Nephron (organoid): ENCODE data around the gene OXLD1.

ENCODE experiments used
- H3K27ac Mint-ChIP-seq, 3 experiments: 2 replicates each; pipeline ENCODE4 v1.8.0; 2020; ENCODE audit warnings: mixed read lengths in 3 of 3, mild to moderate bottlenecking in 2 of 3, moderate library complexity in 1 of 3
- H3K27me3 Mint-ChIP-seq: 2 replicates; pipeline ENCODE4 v1.8.0; 2021; ENCODE audit warnings: low read depth, mild to moderate bottlenecking, moderate library complexity, mixed read lengths
- H3K36me3 Mint-ChIP-seq: 2 replicates; pipeline ENCODE4 v1.8.0; 2020; ENCODE audit warnings: low read depth, mixed read lengths
- H3K4me1 Mint-ChIP-seq: 2 replicates; pipeline ENCODE4 v1.8.0; 2020; ENCODE audit warnings: mixed read lengths
- H3K4me3 Mint-ChIP-seq, 3 experiments: 2 replicates each; pipeline ENCODE4 v1.8.0; 2020; ENCODE audit warnings: mild to moderate bottlenecking in 3 of 3, mixed read lengths in 3 of 3, moderate library complexity in 2 of 3
- H3K9me3 Mint-ChIP-seq: 2 replicates; pipeline ENCODE4 v1.8.0; 2020; ENCODE audit warnings: mixed read lengths
- TF ChIP-seq, protein P1 (sequence below), 3 experiments: fragments of 200-600 bp; sonication (generic); IDR thresholded peaks; one replicate each; pipeline ENCODE4 v1.5.0; 2021; ENCODE audit warnings: antibody characterized with exemption in 3 of 3; ENCODE audit not compliant: unreplicated experiment in 3 of 3

Gene OXLD1

GRCh38 chr17:81695211-81695610 lies 28.8 kb upstream of the OXLD1 start:
- Mint-ChIP-seq H3K27me3 (no peaks in the 10 kb centered on the region), H3K9me3 (no peaks in the 10 kb centered on the region), H3K4me1 (no peaks in the 10 kb centered on the region), H3K27ac (no peak overlapping the region), H3K36me3 (peaks cover 41% of the 10 kb centered on the region), H3K4me3 (no peak overlapping the region)
- TF ChIP-seq, protein P1, sequence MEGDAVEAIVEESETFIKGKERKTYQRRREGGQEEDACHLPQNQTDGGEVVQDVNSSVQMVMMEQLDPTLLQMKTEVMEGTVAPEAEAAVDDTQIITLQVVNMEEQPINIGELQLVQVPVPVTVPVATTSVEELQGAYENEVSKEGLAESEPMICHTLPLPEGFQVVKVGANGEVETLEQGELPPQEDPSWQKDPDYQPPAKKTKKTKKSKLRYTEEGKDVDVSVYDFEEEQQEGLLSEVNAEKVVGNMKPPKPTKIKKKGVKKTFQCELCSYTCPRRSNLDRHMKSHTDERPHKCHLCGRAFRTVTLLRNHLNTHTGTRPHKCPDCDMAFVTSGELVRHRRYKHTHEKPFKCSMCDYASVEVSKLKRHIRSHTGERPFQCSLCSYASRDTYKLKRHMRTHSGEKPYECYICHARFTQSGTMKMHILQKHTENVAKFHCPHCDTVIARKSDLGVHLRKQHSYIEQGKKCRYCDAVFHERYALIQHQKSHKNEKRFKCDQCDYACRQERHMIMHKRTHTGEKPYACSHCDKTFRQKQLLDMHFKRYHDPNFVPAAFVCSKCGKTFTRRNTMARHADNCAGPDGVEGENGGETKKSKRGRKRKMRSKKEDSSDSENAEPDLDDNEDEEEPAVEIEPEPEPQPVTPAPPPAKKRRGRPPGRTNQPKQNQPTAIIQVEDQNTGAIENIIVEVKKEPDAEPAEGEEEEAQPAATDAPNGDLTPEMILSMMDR (IDR thresholded peaks at IDR 0.05; ENCODE audit: unreplicated experiment in 3 of 3): no peak

DNA sequence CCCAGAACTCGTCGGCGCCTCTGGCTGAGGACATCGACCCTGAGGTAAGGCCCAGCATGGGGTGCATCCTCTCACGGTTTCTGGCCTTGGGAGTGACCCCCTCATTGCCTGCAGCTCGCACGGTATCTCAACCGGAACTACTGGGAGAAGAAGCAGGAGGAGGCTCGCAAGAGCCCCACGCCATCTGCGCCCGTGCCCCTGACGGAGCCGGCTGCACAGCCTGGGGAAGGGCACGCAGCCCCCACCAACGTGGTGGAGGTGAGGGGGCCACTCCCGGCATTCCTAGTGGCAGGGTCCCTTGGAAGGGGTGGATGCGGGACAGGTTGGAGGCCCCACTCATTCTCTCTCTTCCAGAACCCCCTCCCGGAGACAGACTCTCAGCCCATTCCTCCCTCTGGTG lies 28.4 kb upstream of the OXLD1 start:
- no peaks in the 10 kb centered on the region for H3K9me3 Mint-ChIP-seq
- H3K27ac Mint-ChIP-seq: no peak overlapping the region
- TF ChIP-seq, protein P1 (IDR thresholded peaks at IDR 0.05; ENCODE audit: unreplicated experiment in 3 of 3): no peak
- H3K4me3 Mint-ChIP-seq: no peak overlapping the region
- H3K36me3 Mint-ChIP-seq: peaks cover 45% of the 10 kb centered on the region
- no peaks in the 10 kb centered on the region for H3K27me3 Mint-ChIP-seq
- no peaks in the 10 kb centered on the region for H3K4me1 Mint-ChIP-seq

GRCh38 chr17:81693509-81694210 lies 27.3 kb upstream of the OXLD1 start:
- no peak overlapping the region for H3K27ac Mint-ChIP-seq
- TF ChIP-seq, protein P1 (IDR thresholded peaks at IDR 0.05; ENCODE audit: unreplicated experiment in 3 of 3): no peak
- no peaks in the 10 kb centered on the region for H3K9me3 Mint-ChIP-seq
- peaks cover 46% of the 10 kb centered on the region for H3K36me3 Mint-ChIP-seq
- H3K27me3 Mint-ChIP-seq: no peaks in the 10 kb centered on the region
- no peak overlapping the region for H3K4me3 Mint-ChIP-seq
- no peaks in the 10 kb centered on the region for H3K4me1 Mint-ChIP-seq

DNA sequence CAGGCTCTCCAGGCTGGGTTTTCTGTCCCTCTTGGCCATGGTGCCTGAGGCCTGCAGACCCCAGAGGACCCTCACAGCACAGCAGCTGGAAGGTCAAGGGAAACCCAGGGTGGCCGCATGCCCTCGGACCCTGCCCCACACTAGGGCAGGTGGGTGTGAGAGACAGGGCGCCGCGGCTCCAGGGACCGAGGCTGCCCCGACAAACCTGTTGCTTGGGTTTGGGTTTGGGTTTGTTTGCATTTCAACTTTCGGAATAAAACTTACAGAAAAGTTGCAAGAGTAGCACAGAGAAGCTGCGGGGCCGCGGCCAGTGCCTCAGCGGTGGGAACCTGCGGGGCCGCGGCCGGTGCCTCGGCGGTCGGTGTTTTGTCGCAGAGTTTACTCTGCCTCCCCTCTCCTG lies 25.2 kb upstream of the OXLD1 start:
- no peak overlapping the region for H3K4me3 Mint-ChIP-seq
- no peaks in the 10 kb centered on the region for H3K9me3 Mint-ChIP-seq
- H3K27ac Mint-ChIP-seq: no peak overlapping the region
- TF ChIP-seq, protein P1 (IDR thresholded peaks at IDR 0.05; ENCODE audit: unreplicated experiment in 3 of 3): no peak
- peaks cover 36% of the 10 kb centered on the region for H3K36me3 Mint-ChIP-seq
- no peaks in the 10 kb centered on the region for H3K27me3 Mint-ChIP-seq
- no peaks in the 10 kb centered on the region for H3K4me1 Mint-ChIP-seq

GRCh38 chr17:81691196-81691595 lies 24.8 kb upstream of the OXLD1 start:
- Mint-ChIP-seq H3K36me3 (peaks cover 39% of the 10 kb centered on the region), H3K4me3 (no peak overlapping the region), H3K4me1 (no peaks in the 10 kb centered on the region), H3K27me3 (no peaks in the 10 kb centered on the region), H3K27ac (no peak overlapping the region), H3K9me3 (no peaks in the 10 kb centered on the region)
- TF ChIP-seq, protein P1 (IDR thresholded peaks at IDR 0.05; ENCODE audit: unreplicated experiment in 3 of 3): no peak

- Mint-ChIP-seq H3K36me3 (peaks cover 40% of the 10 kb centered on the region), H3K4me1 (no peaks in the 10 kb centered on the region), H3K27me3 (no peaks in the 10 kb centered on the region), H3K27ac (no peak overlapping the region), H3K4me3 (no peak overlapping the region), H3K9me3 (no peaks in the 10 kb centered on the region)
- TF ChIP-seq, protein P1 (IDR thresholded peaks at IDR 0.05; ENCODE audit: unreplicated experiment in 3 of 3): no peak
These were observed 24.1 kb upstream of the OXLD1 start for GRCh38 chr17:81690549-81690948.
